GM12878 (cell line): Measurements from ENCODE around the gene CFAP70. TPM values are rescaled to one million over a fixed set of nuclear protein-coding genes. Genes with fewer than 3 reads are reported as not detected.

ENCODE experiments used
- ATAC-seq: fragments of 200-7000 bp; cut with Tn5 transposase; 3 replicates; pipeline ENCODE4 v1.9.1; 2020; ENCODE audit warnings: mild to moderate bottlenecking, moderate library complexity
- BruUV-seq: library from RNA; stranded (reverse); fragments of 400-500 nt; replicated peaks from 2 replicates; lab custom pipeline; 2021; lab: Mats Ljungman, UMichigan
- CTCF ChIA-PET: fragments of 300-600 bp; sonication (Branson Sonifier 250); formaldehyde crosslinking; extraction: SDS; loops from one replicate; lab custom pipeline; 2021; ENCODE audit warnings: inconsistent platforms; lab: Yijun Ruan, JAX
- POLR2A ChIA-PET: fragments of 350-600 bp; formaldehyde crosslinking; extraction: SDS; loops from one replicate; lab custom pipeline; 2021; ENCODE audit warnings: inconsistent platforms; lab: Charles Lee
- RAD21 ChIA-PET: fragments of 300-600 bp; sonication (Branson Sonifier 250); formaldehyde crosslinking; loops from one replicate; lab custom pipeline; 2023; ENCODE audit warnings: antibody characterized with exemption; ENCODE audit not compliant: unreplicated experiment; lab: Charles Lee
- SMC1A ChIA-PET: fragments of 300-600 bp; sonication (Branson Sonifier 250); formaldehyde crosslinking; loops from one replicate; lab custom pipeline; 2023; ENCODE audit not compliant: unreplicated experiment, uncharacterized antibody; lab: Charles Lee
- DNase-seq: peaks from one replicate; pipeline ENCODE4 v3.0.0-alpha.2; 2011; ENCODE audit warnings: low read depth, low spot score
- FAIRE-seq: peaks from 3 replicates; lab custom pipeline; 2011; peaks lifted over from hg19 to GRCh38; lab: Jason Lieb, UNC
- H2AFZ ChIP-seq: 2 replicates; pipeline ENCODE4 v1.6.0; 2011; ENCODE audit warnings: low read depth, low read length, control low read depth; ENCODE audit not compliant: control insufficient read depth
- H3K27ac ChIP-seq: 2 replicates; pipeline ENCODE4 v1.5.1; 2011; ENCODE audit warnings: control low read depth; ENCODE audit not compliant: control insufficient read depth, insufficient read depth
- H3K27me3 ChIP-seq, 2 experiments: replicated peaks in 1 of 2; 2 replicates each; pipeline versions ENCODE4 v1.6.0 to v1.6.1; 2011; ENCODE audit warnings: low read length in 1 of 2; ENCODE audit not compliant: control insufficient read depth in 2 of 2, insufficient read depth in 2 of 2
- H3K36me3 ChIP-seq, 2 experiments: 2 replicates each; pipeline ENCODE4 v1.5.1; 2011; ENCODE audit warnings: low read length in 1 of 2; ENCODE audit not compliant: control insufficient read depth in 2 of 2, insufficient read depth in 2 of 2
- H3K4me1 ChIP-seq: 2 replicates; pipeline ENCODE4 v1.6.1; 2011; ENCODE audit warnings: mild to moderate bottlenecking, low read length, moderate library complexity, mixed read lengths; ENCODE audit not compliant: control insufficient read depth, insufficient read depth
- H3K4me2 ChIP-seq: 2 replicates; pipeline ENCODE4 v1.6.0; 2011; ENCODE audit warnings: control low read depth; ENCODE audit not compliant: control insufficient read depth, insufficient read depth
- H3K4me3 ChIP-seq: fragments of 200-600 bp; sonication (generic); 2 replicates; pipeline ENCODE4 v1.5.1; 2016
- H3K79me2 ChIP-seq: 2 replicates; pipeline ENCODE4 v1.6.0; 2011; ENCODE audit warnings: low read length; ENCODE audit not compliant: control insufficient read depth, insufficient read depth
- H3K9ac ChIP-seq: 2 replicates; pipeline ENCODE4 v1.8.0; 2011; ENCODE audit warnings: low read length, control low read depth, mixed read lengths; ENCODE audit not compliant: control insufficient read depth, insufficient read depth
- H3K9me3 ChIP-seq: replicated peaks from 3 replicates; pipeline ENCODE4 v1.5.1; 2011; ENCODE audit warnings: mild to moderate bottlenecking, low read length; ENCODE audit not compliant: control insufficient read depth, insufficient read depth
- H4K20me1 ChIP-seq: 2 replicates; pipeline ENCODE4 v1.6.0; 2011; ENCODE audit not compliant: control insufficient read depth, insufficient read depth
- BHLHE40 ChIP-seq, 2 experiments: fragments of 450-650 bp in 1 of 2; IDR thresholded peaks; 2 replicates each; pipeline ENCODE4 v1.6.1; 2011 to 2017; ENCODE audit warnings: low read depth in 2 of 2, borderline replicate concordance in 1 of 2, improper control_type of control experiment in 1 of 2, low read length in 1 of 2, mild to moderate bottlenecking in 1 of 2
- CEBPB ChIP-seq, 2 experiments: fragments of 150-350 bp in 1 of 2; IDR thresholded peaks; 2 replicates each; pipeline ENCODE4 v1.6.1; 2012 to 2014; ENCODE audit warnings: low read depth in 2 of 2, low read length in 2 of 2, borderline replicate concordance in 1 of 2, inconsistent platforms in 1 of 2
- IKZF1 ChIP-seq: fragments of 450-650 bp; conservative IDR thresholded peaks from 2 replicates; pipeline ENCODE4 v1.6.1; 2017; ENCODE audit warnings: antibody characterized with exemption, mild to moderate bottlenecking
- IKZF2 ChIP-seq, 2 experiments: fragments of 450-650 bp; IDR thresholded peaks; 2 replicates each; pipeline ENCODE4 v1.6.1; 2017; ENCODE audit warnings: mild to moderate bottlenecking in 2 of 2, moderate library complexity in 2 of 2
- POLR2AphosphoS2 ChIP-seq: IDR thresholded peaks from 2 replicates; pipeline ENCODE4 v1.6.1; 2011; ENCODE audit warnings: low read depth, mild to moderate bottlenecking, low read length, improper control_type of control experiment, moderate library complexity
- POU2F2 ChIP-seq: IDR thresholded peaks from 3 replicates; pipeline ENCODE4 v1.6.1; 2011; ENCODE audit warnings: low read depth, mild to moderate bottlenecking, low read length, borderline replicate concordance
- RBBP5 ChIP-seq: fragments of 200-600 bp; sonication (generic); conservative IDR thresholded peaks from 2 replicates; pipeline ENCODE4 v1.6.1; 2016
- STAT3 ChIP-seq: IDR thresholded peaks from 2 replicates; pipeline ENCODE4 v1.6.1; 2011; ENCODE audit warnings: low read depth, low read length, improper control_type of control experiment
- WGBS: methylation state at CpG from one replicate; pipeline ENCODE4 v1.1.6; 2016; ENCODE audit warnings: low lambda C conversion rate; ENCODE audit not compliant: insufficient replicate concordance, insufficient coverage; ENCODE audit errors: missing lambda C conversion rate; 5-methylcytosine and 5-hydroxymethylcytosine counted together
- in situ Hi-C: fragments of 300-500 bp; cut with MboI; formaldehyde crosslinking; loops from 9 replicates; pipeline ENCODE4 v1.14.3; 2018; ENCODE audit warnings: mixed read lengths
- intact Hi-C: fragments of 100-400 bp; cut with micrococcal nuclease; formaldehyde crosslinking; loops from one replicate; pipeline ENCODE4 v1.14.2; 2022; ENCODE audit not compliant: unreplicated experiment
- polyA plus RNA-seq, 11 experiments: library from polyadenylated mRNA; depleted of rRNA in 4 of 11; unstranded in 6 of 11; stranded (reverse) in 5 of 11; fragments of >200 nt; fragmentation: Nextera tagmentation in 4 of 11; fragmentation: Illumina TruSeq in 1 of 11; extraction: Ambion mirVana in 4 of 11; extraction: Trizol in 1 of 11; gene quantifications; 1 replicate in 1 of 11; 2 replicates in 10 of 11; pipeline versions ENCODE4 v1.2.1 to v1.2.3, GENCODE V29; 2011 to 2016; ENCODE audit warnings: inconsistent platforms in 2 of 11, missing spikeins in 2 of 11, low read depth in 1 of 11
- total RNA-seq, 4 experiments: library from RNA; depleted of rRNA in 3 of 4; stranded (reverse); fragments of >200 nt in 3 of 4; fragmentation: Illumina TruSeq in 1 of 4; extraction: Trizol in 1 of 4; gene quantifications; 2 replicates each; pipeline versions ENCODE4 v1.2.1 to v1.2.3, GENCODE V29; 2013 to 2021
- TF ChIP-seq, protein P1 (sequence below): IDR thresholded peaks from 2 replicates; pipeline ENCODE4 v1.6.1; 2012; ENCODE audit warnings: mild to moderate bottlenecking, low read depth, low read length
- TF ChIP-seq, protein P2 (sequence below): IDR thresholded peaks from 2 replicates; pipeline ENCODE4 v1.6.1; 2011; ENCODE audit warnings: borderline replicate concordance, low read depth, mild to moderate bottlenecking, moderate library complexity, mixed read lengths, low read length; ENCODE audit not compliant: insufficient read depth; ENCODE audit errors: extremely low read length

Gene CFAP70
- total and polyA plus RNA-seq, 10 of the 15 experiments (the other 5 are each of a cell fraction or from before 2014, with no cell fraction given), result 0.21 to 1.1 (median 0.42) TPM

DNA sequence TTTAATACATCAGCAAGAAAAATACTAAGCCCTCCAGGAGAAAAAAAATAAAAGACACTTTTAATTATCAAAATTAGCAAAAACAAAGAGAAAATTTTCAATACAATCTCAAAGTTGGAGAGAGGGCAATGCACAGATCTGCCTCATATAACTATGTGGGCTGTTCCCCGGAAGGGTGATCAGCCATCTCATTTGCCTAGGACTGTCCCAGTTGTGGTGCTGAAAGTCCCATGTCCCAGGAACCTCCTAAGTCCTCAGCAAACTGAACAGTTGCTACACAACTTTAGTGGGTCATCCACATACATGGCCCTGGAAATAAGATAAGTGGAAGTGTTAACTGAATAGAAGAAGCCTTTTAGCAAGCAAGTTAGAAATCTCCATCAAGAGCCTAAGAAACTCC lies 14.4 kb downstream of the CFAP70 start:
- RAD21 ChIA-PET, result no interaction called here
- SMC1A ChIA-PET, result interaction anchor here (1.2 kb wide), 1 partner anchor 14 kb away, joined by 5 read pairs; the partner anchor contains the start of gene CFAP70
- Histone ChIP-seq H3K4me1 (no peaks in the 10 kb centered on the region), H3K9me3 (no peaks in the 10 kb centered on the region), H3K27me3 (no peaks in the 10 kb centered on the region), H4K20me1 (no peaks in the 10 kb centered on the region), H3K4me3 (no peak overlapping the region), H3K9ac (no peak overlapping the region), H3K27ac (no peak overlapping the region), H3K79me2 (no peaks in the 10 kb centered on the region), H3K4me2 (no peak overlapping the region), H2AFZ (no peak overlapping the region), H3K36me3 (no peaks in the 10 kb centered on the region)
- CTCF ChIA-PET, result interaction anchor here (0.6 kb wide), 1 partner anchor 10 kb away, joined by 3 read pairs; no protein-coding TSS in a partner anchor
- in situ Hi-C loops, result no loop called here
- 0% methylated on average over 1 of the region's 1 CpG for WGBS
- TF ChIP-seq POU2F2 (0 out of 3 replicates have a peak, but pooled peaks have one; percentile 28), RBBP5 (no peak)
- TF ChIP-seq, protein P1, sequence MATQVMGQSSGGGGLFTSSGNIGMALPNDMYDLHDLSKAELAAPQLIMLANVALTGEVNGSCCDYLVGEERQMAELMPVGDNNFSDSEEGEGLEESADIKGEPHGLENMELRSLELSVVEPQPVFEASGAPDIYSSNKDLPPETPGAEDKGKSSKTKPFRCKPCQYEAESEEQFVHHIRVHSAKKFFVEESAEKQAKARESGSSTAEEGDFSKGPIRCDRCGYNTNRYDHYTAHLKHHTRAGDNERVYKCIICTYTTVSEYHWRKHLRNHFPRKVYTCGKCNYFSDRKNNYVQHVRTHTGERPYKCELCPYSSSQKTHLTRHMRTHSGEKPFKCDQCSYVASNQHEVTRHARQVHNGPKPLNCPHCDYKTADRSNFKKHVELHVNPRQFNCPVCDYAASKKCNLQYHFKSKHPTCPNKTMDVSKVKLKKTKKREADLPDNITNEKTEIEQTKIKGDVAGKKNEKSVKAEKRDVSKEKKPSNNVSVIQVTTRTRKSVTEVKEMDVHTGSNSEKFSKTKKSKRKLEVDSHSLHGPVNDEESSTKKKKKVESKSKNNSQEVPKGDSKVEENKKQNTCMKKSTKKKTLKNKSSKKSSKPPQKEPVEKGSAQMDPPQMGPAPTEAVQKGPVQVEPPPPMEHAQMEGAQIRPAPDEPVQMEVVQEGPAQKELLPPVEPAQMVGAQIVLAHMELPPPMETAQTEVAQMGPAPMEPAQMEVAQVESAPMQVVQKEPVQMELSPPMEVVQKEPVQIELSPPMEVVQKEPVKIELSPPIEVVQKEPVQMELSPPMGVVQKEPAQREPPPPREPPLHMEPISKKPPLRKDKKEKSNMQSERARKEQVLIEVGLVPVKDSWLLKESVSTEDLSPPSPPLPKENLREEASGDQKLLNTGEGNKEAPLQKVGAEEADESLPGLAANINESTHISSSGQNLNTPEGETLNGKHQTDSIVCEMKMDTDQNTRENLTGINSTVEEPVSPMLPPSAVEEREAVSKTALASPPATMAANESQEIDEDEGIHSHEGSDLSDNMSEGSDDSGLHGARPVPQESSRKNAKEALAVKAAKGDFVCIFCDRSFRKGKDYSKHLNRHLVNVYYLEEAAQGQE, result peak; percentile 55; the same call in 1 of the 2 replicates
- POLR2A ChIA-PET, result no interaction called here
- DNase-seq (no peak), FAIRE-seq (no peak), ATAC-seq (peak; percentile 52)
- intact Hi-C loops, result no loop called here
- no TSS peak for BruUV-seq

DNA sequence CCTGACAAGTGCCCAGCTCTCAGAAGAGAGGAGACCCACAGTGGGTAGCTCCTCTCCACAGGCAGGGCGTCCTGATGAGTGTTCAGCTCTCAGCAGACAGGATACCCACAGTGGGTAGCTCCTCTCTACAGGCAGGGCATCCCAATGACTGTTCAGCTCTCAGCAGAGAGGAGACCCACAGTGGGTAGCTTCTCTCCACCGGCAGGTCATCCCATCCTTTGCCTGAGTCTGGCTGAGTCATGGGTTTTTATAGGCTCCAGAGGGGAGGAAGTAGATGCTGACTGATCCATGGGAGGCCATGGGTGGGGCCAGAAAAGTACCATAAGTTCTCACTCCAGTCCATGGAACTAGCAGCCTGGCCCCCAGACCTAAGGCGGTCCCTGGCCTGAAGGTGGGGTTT lies 18.5 kb downstream of the CFAP70 start:
- RAD21 ChIA-PET, result no interaction called here
- H4K20me1 ChIP-seq, result no peaks in the 10 kb centered on the region
- CTCF ChIA-PET, result interaction anchor here (0.6 kb wide), 1 partner anchor 204 kb away, joined by 3 read pairs; no protein-coding TSS in a partner anchor
- 67% methylated on average over 3 of the region's 3 CpGs for WGBS
- SMC1A ChIA-PET, result no interaction called here
- H2AFZ ChIP-seq, result no peak overlapping the region
- DNase-seq, result no peak
- H3K4me3 ChIP-seq, result no peak overlapping the region
- H3K36me3 ChIP-seq, result no peaks in the 10 kb centered on the region
- intact Hi-C loops, result no loop called here
- H3K9ac ChIP-seq, result no peak overlapping the region
- POLR2A ChIA-PET, result no interaction called here
- no peak overlapping the region for H3K4me2 ChIP-seq
- FAIRE-seq, result no peak
- no peak for ATAC-seq
- TF ChIP-seq IKZF1, result no peak
- TF ChIP-seq BHLHE40 (IDR thresholded peaks at IDR 0.05; ENCODE audit: borderline replicate concordance in 1 of 2, low read depth in 2 of 2, low read length in 1 of 2), result no peak
- TF ChIP-seq CEBPB (IDR thresholded peaks at IDR 0.05; ENCODE audit: borderline replicate concordance in 1 of 2, low read depth in 2 of 2, low read length in 2 of 2), result no peak
- TF ChIP-seq, protein P2, sequence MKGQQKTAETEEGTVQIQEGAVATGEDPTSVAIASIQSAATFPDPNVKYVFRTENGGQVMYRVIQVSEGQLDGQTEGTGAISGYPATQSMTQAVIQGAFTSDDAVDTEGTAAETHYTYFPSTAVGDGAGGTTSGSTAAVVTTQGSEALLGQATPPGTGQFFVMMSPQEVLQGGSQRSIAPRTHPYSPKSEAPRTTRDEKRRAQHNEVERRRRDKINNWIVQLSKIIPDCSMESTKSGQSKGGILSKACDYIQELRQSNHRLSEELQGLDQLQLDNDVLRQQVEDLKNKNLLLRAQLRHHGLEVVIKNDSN, result no peak
- no peak for TF ChIP-seq POLR2AphosphoS2
- no peak for TF ChIP-seq STAT3
- TF ChIP-seq IKZF2 (IDR thresholded peaks at IDR 0.05), result no peak
- TF ChIP-seq, all 136 proteins: peak for 0
- H3K27ac ChIP-seq, result no peak overlapping the region
- no peaks in the 10 kb centered on the region for H3K9me3 ChIP-seq
- H3K4me1 ChIP-seq, result no peaks in the 10 kb centered on the region
- in situ Hi-C loops, result no loop called here
- H3K79me2 ChIP-seq, result no peaks in the 10 kb centered on the region
- no TSS peak for BruUV-seq
- no peaks in the 10 kb centered on the region for H3K27me3 ChIP-seq
